Hepatocyte (in vitro differentiated cells): ENCODE data around the gene TBX5.

Experiments
- CTCF ChIP-seq: fragments of 200-600 bp; sonication (generic); IDR thresholded peaks from 2 replicates; pipeline ENCODE4 v1.5.1; 2016; ENCODE audit warnings: antibody characterized with exemption, mild to moderate bottlenecking; ENCODE audit not compliant: poor library complexity
- EZH2 ChIP-seq: fragments of 200-600 bp; sonication (generic); IDR thresholded peaks from 2 replicates; pipeline ENCODE4 v1.6.1; 2016; ENCODE audit warnings: antibody characterized with exemption, mild to moderate bottlenecking, borderline replicate concordance

- TF ChIP-seq CTCF (no peak), EZH2 (no peak)
Measured at GRCh38 chr12:114415525-114415868, 9.6 kb upstream of the TBX5 start.
